Gastrocnemius medialis (tissue), 4 donors: ENCODE results near the gene MPRIP. TPM values are rescaled to one million over a fixed set of nuclear protein-coding genes. Genes with fewer than 3 reads are reported as not detected.

ENCODE experiments used
- ATAC-seq, 2 donors: fragments of 150-250 bp; one replicate each; pipeline ENCODE4 v1.9.1; 2016
- DNase-seq, 2 donors: peaks; one replicate each; pipeline ENCODE4 v3.0.0-alpha.2; 2019
- H3K27ac ChIP-seq, 4 donors: fragments of 200-600 bp; sonication (generic); 1 replicate in 1 of 4; 2 replicates in 3 of 4; pipeline ENCODE4 v1.5.1; 2016 to 2018; ENCODE audit warnings: mild to moderate bottlenecking in 2 of 4, moderate library complexity in 1 of 4
- H3K27me3 ChIP-seq, 3 donors: fragments of 200-600 bp; sonication (generic) in 2 of 3; 1 replicate in 1 of 3; 2 replicates in 2 of 3; pipeline versions ENCODE4 v1.5.1 to v1.6.0; 2016 to 2019; ENCODE audit warnings: mild to moderate bottlenecking in 1 of 3, moderate library complexity in 1 of 3
- H3K36me3 ChIP-seq, 2 donors: fragments of 200-600 bp; sonication (generic) in 1 of 2; one replicate each; pipeline ENCODE4 v1.5.1; 2017 to 2018
- H3K4me1 ChIP-seq, 2 donors: fragments of 200-600 bp; sonication (generic) in 1 of 2; one replicate each; pipeline ENCODE4 v1.5.1; 2016 to 2017; ENCODE audit warnings: mild to moderate bottlenecking in 2 of 2
- H3K4me3 ChIP-seq, 4 donors: fragments of 200-600 bp; sonication (generic) in 3 of 4; 1 replicate in 1 of 4; 2 replicates in 3 of 4; pipeline ENCODE4 v1.5.1; 2016 to 2019; ENCODE audit warnings: mild to moderate bottlenecking in 2 of 4
- H3K9me3 ChIP-seq, 3 donors: fragments of 200-600 bp; sonication (generic) in 2 of 3; 1 replicate in 1 of 3; 2 replicates in 2 of 3; pipeline ENCODE4 v1.5.1; 2016 to 2019
- CTCF ChIP-seq, 5 experiments: fragments of 450-650 bp in 3 of 5; fragments of 200-600 bp in 2 of 5; sonication (generic) in 2 of 5; IDR thresholded peaks in 4 of 5; conservative IDR thresholded peaks in 1 of 5; 1 replicate in 4 of 5; 2 replicates in 1 of 5; pipeline ENCODE4 v1.5.1; 2016 to 2019; ENCODE audit warnings: antibody characterized with exemption in 5 of 5, mild to moderate bottlenecking in 3 of 5, moderate library complexity in 3 of 5
- POLR2A ChIP-seq, 2 donors: fragments of 450-650 bp; IDR thresholded peaks; one replicate each; pipeline ENCODE4 v1.6.1; 2017; ENCODE audit warnings: antibody characterized with exemption in 2 of 2, mild to moderate bottlenecking in 2 of 2, moderate library complexity in 2 of 2
- in situ Hi-C, 4 donors: fragments of 200-750 bp; cut with MboI; loops; one replicate each; pipeline versions ENCODE4 v1.15.0 to v1.8.0; 2017; ENCODE audit warnings: low sequenced_read_pairs in 4 of 4
- intact Hi-C: fragments of 100-400 bp; cut with DNase I; formaldehyde crosslinking; loops from one replicate; pipeline ENCODE4 v1.15.1; 2023; ENCODE audit warnings: low total_unique reads
- total RNA-seq, 4 donors: library from RNA; depleted of rRNA; stranded (reverse); fragments of >200 nt; gene quantifications; one replicate each; pipeline versions ENCODE4 v1.1.0 to v1.2.3, GENCODE V29; 2016

Gene MPRIP
- total RNA-seq, 4 donors from 2014 or later: 71.1 to 127 (median 124) TPM

- TF ChIP-seq POLR2A (IDR thresholded peaks at IDR 0.05): no peak
- TF ChIP-seq CTCF (IDR thresholded peaks at IDR 0.05 in 4 of 5, conservative IDR thresholded peaks at IDR 0.05 in 1 of 5): no peak
- ATAC-seq (no peak), DNase-seq (no peak)
- Histone ChIP-seq H3K4me3 (no peak overlapping the region), H3K4me1 (peaks cover 95 to 99% of the 10 kb centered on the region in 2 donors), H3K36me3 (peaks cover 0 to 5% of the 10 kb centered on the region in 2 donors), H3K9me3 (no peaks in the 10 kb centered on the region), H3K27ac (peak overlapping the region; percentile 86 to 90 (median 88)), H3K27me3 (no peaks in the 10 kb centered on the region)
- in situ Hi-C loops: no loop called here
- intact Hi-C loops: no loop called here
These were observed 12.4 kb downstream of the MPRIP start for GRCh38 chr17:17054636-17055035.

DNA sequence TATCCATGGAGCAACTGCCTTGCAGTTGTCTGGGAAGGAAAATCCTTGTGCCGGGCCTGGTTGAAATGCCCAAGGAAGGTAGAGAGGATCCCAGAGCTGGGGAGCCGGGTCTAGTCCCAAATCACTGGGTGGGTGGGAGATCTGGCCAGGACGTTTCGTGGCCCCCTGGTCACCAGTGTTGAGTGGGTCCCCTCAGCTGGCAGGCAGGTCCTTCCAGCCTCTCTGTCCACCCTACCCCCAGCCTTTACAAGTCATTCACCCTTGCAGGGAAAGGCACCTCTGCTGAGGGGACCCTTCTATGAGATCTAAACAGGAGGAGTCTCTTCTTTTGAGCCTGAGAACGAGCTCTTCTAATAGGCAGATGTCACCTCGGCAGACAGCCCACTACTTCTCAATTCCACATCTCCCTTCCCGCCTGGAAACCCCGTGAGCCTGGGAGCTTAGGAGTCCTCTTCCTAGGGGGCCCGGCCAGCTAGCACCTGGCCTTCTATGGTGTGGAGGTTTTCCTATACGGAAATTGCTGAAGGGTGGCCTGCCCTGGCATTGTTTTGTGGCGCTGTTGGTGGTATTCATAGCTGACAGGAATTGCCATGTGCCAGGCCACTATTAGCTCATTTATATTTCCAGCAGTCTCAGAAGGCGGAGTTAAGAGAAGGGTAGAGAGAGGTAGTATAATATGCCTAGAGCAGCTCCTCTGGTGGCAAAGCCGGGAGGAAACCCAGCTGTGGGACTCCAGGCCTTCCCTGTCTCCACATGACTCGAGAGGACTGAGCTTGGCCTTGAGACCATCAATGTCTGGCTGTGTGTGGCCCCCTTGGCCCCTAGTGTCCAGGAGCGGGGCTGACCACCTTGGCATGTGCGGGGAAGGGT is 13.3 kb downstream of the MPRIP start:
- H3K27ac ChIP-seq: peak overlapping the region; percentile 86 to 90 (median 88)
- no peaks in the 10 kb centered on the region for H3K9me3 ChIP-seq
- peaks cover 0 to 5% of the 10 kb centered on the region in 2 donors for H3K36me3 ChIP-seq
- DNase-seq (peak; percentile 64 to 85), ATAC-seq (peak; percentile 87 to 88)
- intact Hi-C loops: no loop called here
- H3K4me1 ChIP-seq: peaks cover 98 to 99% of the 10 kb centered on the region in 2 donors
- H3K27me3 ChIP-seq: no peaks in the 10 kb centered on the region
- peak overlapping the region in 1 of 4 donors; percentile 10 for H3K4me3 ChIP-seq
- in situ Hi-C loops: no loop called here
- peak in 2 of 5 experiments; percentile 35 to 36 for TF ChIP-seq CTCF (IDR thresholded peaks at IDR 0.05 in 4 of 5, conservative IDR thresholded peaks at IDR 0.05 in 1 of 5)
- TF ChIP-seq POLR2A (IDR thresholded peaks at IDR 0.05): peak in 1 of 2 donors; percentile 58

DNA sequence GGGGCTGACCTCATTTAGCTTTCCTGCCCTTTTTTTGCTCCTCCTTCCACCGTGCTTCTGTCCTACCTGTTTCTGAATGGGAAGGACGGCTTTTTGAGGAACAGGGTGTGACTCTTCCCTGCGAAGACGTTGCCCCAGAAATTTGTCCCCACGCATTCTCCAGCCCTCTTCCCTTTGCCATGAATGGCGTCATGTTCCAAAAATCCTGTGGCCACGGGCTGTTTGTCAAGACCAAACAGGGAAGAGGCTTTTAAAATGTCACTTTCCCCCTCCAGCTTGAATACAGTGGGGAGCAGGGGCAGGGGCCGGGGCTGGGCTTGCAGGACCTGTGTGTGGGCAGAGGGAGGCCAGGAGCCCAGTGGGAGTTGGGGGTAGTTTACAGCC is 13.9 kb downstream of the MPRIP start:
- Histone ChIP-seq H3K4me1 (peaks cover 98 to 99% of the 10 kb centered on the region in 2 donors), H3K4me3 (peak overlapping the region in 1 of 4 donors; percentile 10), H3K9me3 (no peaks in the 10 kb centered on the region), H3K27ac (peak overlapping the region; percentile 86 to 90 (median 88)), H3K36me3 (peaks cover 0 to 5% of the 10 kb centered on the region in 2 donors), H3K27me3 (no peaks in the 10 kb centered on the region)
- no peak for TF ChIP-seq POLR2A (IDR thresholded peaks at IDR 0.05)
- TF ChIP-seq CTCF (IDR thresholded peaks at IDR 0.05 in 4 of 5, conservative IDR thresholded peaks at IDR 0.05 in 1 of 5): no peak
- intact Hi-C loops: no loop called here
- in situ Hi-C loops: no loop called here
- DNase-seq (peak in 1 of 2 donors; percentile 50), ATAC-seq (no peak)

GRCh38 chr17:17057057-17057551 is 14.8 kb downstream of the MPRIP start:
- H3K27ac ChIP-seq: peak overlapping the region; percentile 86 to 90 (median 88)
- no peaks in the 10 kb centered on the region for H3K27me3 ChIP-seq
- peaks cover 0 to 5% of the 10 kb centered on the region in 2 donors for H3K36me3 ChIP-seq
- peaks cover 98 to 99% of the 10 kb centered on the region in 2 donors for H3K4me1 ChIP-seq
- intact Hi-C loops: no loop called here
- H3K9me3 ChIP-seq: no peaks in the 10 kb centered on the region
- no peak overlapping the region for H3K4me3 ChIP-seq
- in situ Hi-C loops: no loop called here
- TF ChIP-seq POLR2A (IDR thresholded peaks at IDR 0.05): no peak
- TF ChIP-seq CTCF (IDR thresholded peaks at IDR 0.05 in 4 of 5, conservative IDR thresholded peaks at IDR 0.05 in 1 of 5): no peak
- ATAC-seq (no peak), DNase-seq (no peak)
